ENCODE results near the gene MAOB. TPM values are rescaled to one million over a fixed set of nuclear protein-coding genes. Genes with fewer than 3 reads are reported as not detected.

Gene MAOB
- total and polyA plus RNA-seq, 10 of the 15 experiments (the other 5 are each of a cell fraction or from before 2014, with no cell fraction given) = 0.21 TPM; not detected in 9

GRCh38 chrX:43805579-43805978 is 76.7 kb downstream of the MAOB start:
- 0% methylated on average over 2 of the region's 2 CpGs for WGBS (ENCODE audit: insufficient coverage, insufficient replicate concordance, low lambda C conversion rate, missing lambda C conversion rate)
- Histone ChIP-seq H3K9me3 (replicated peaks; ENCODE audit: control insufficient read depth, insufficient read depth, low read length) (no peaks in the 10 kb centered on the region), H3K79me2 (ENCODE audit: control insufficient read depth, insufficient read depth, low read length) (no peaks in the 10 kb centered on the region), H3K4me3 (no peak overlapping the region), H3K4me2 (ENCODE audit: control insufficient read depth, insufficient read depth) (no peak overlapping the region), H3K27ac (ENCODE audit: control insufficient read depth, insufficient read depth) (no peak overlapping the region), H3K4me1 (ENCODE audit: control insufficient read depth, insufficient read depth, low read length) (no peaks in the 10 kb centered on the region), H3K36me3 (ENCODE audit: control insufficient read depth in 2 of 2, insufficient read depth in 2 of 2, low read length in 1 of 2) (no peaks in the 10 kb centered on the region), H3K27me3 (replicated peaks in 1 of 2; ENCODE audit: control insufficient read depth in 2 of 2, insufficient read depth in 2 of 2, low read length in 1 of 2) (no peaks in the 10 kb centered on the region), H2AFZ (ENCODE audit: control insufficient read depth, low read depth, low read length) (no peak overlapping the region), H3K9ac (ENCODE audit: control insufficient read depth, insufficient read depth, low read length) (no peak overlapping the region), H4K20me1 (ENCODE audit: control insufficient read depth, insufficient read depth) (no peaks in the 10 kb centered on the region; the same call in 1 of the 2 replicates)
- ChIA-PET POLR2A (no interaction called here), SMC1A (ENCODE audit: uncharacterized antibody, unreplicated experiment) (no interaction called here), RAD21 (ENCODE audit: unreplicated experiment) (no interaction called here), CTCF (no interaction called here)
- no peak for ATAC-seq
- TF ChIP-seq SMAD5 (IDR thresholded peaks at IDR 0.05; ENCODE audit: low read depth) (no peak), KLF5 (IDR thresholded peaks at IDR 0.05; ENCODE audit: partially characterized antibody) (no peak), NFXL1 (IDR thresholded peaks at IDR 0.05; ENCODE audit: borderline replicate concordance) (no peak), E2F8 (IDR thresholded peaks at IDR 0.05; ENCODE audit: low read depth, partially characterized antibody) (no peak), RBBP5 (conservative IDR thresholded peaks at IDR 0.05) (no peak), ZNF622 (IDR thresholded peaks at IDR 0.05) (no peak), ETV6 (conservative IDR thresholded peaks at IDR 0.05 in 1 of 2, IDR thresholded peaks at IDR 0.05 in 1 of 2; ENCODE audit: borderline replicate concordance in 1 of 2, low read depth in 1 of 2) (no peak), SREBF2 (IDR thresholded peaks at IDR 0.05; ENCODE audit: low read length) (no peak), HDGF (IDR thresholded peaks at IDR 0.05) (no peak), IKZF2 (IDR thresholded peaks at IDR 0.05) (no peak), BMI1 (IDR thresholded peaks at IDR 0.05; ENCODE audit: borderline replicate concordance) (no peak)
- in situ Hi-C loops (cut with MboI) = no loop called here
- FAIRE-seq = no peak
- intact Hi-C loops (cut with micrococcal nuclease; ENCODE audit: unreplicated experiment) = no loop called here
- BruUV-seq (replicated peaks) = no TSS peak
- no peak for DNase-seq (ENCODE audit: low read depth, low spot score)
